ENCODE results near the gene GJA9. TPM values are rescaled to one million over a fixed set of nuclear protein-coding genes. Genes with fewer than 3 reads are reported as not detected.

GJA9 gene
- total RNA-seq, 6 experiments from 2014 or later, result not detected

DNA sequence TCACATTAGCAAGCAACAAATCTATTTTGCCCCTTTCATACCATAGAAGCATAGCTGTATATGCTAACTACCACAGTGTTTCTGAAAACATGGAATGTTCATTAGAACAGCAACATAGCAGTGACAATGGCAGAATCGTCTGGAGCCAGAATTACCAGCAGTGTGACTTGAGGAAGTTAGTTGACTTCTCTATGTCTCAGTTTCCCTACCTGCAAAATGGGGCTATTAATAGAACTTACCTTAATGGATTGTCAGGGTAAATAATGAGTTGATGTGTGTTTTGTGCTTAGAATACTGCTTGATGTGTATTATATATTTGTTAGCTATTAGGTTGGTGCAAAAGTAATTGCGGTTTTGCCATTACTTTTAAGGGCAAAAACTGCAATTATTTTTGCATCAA lies 14.8 kb upstream of the GJA9 start:
- no peaks in the 10 kb centered on the region for H3K36me3 Mint-ChIP-seq (ENCODE audit: low read depth)
- TF ChIP-seq, protein P1, sequence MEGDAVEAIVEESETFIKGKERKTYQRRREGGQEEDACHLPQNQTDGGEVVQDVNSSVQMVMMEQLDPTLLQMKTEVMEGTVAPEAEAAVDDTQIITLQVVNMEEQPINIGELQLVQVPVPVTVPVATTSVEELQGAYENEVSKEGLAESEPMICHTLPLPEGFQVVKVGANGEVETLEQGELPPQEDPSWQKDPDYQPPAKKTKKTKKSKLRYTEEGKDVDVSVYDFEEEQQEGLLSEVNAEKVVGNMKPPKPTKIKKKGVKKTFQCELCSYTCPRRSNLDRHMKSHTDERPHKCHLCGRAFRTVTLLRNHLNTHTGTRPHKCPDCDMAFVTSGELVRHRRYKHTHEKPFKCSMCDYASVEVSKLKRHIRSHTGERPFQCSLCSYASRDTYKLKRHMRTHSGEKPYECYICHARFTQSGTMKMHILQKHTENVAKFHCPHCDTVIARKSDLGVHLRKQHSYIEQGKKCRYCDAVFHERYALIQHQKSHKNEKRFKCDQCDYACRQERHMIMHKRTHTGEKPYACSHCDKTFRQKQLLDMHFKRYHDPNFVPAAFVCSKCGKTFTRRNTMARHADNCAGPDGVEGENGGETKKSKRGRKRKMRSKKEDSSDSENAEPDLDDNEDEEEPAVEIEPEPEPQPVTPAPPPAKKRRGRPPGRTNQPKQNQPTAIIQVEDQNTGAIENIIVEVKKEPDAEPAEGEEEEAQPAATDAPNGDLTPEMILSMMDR (IDR thresholded peaks at IDR 0.05), result no peak
- no peak overlapping the region for H3K27ac Mint-ChIP-seq
- peaks cover 32% of the 10 kb centered on the region for H3K4me1 Mint-ChIP-seq (ENCODE audit: low read depth)
- no peak for DNase-seq
- H3K9me3 Mint-ChIP-seq, result no peaks in the 10 kb centered on the region
- H3K4me3 Mint-ChIP-seq, result no peak overlapping the region
- H3K27me3 Mint-ChIP-seq (ENCODE audit: insufficient read depth), result no peaks in the 10 kb centered on the region

DNA sequence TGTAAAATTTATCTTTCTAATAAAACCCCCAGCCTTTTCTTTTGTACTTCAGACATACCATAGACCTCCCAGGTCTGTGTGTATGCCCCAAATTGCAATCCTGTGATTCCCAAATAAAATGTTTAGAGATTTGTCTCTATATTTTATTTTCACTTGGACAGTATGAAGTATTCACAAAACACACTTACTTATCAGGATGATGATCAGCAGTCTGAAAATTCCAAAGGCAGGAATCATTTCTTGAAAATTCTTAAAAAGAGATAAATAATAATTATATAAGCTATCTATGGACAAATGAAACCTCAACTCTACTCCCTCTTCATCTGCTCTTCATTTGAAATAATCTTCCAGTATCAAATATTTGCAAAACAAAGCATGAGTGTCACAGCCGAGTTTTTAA lies 11.6 kb upstream of the GJA9 start:
- no peak overlapping the region for H3K27ac Mint-ChIP-seq
- no peaks in the 10 kb centered on the region for H3K36me3 Mint-ChIP-seq (ENCODE audit: low read depth)
- DNase-seq, result peak; percentile 25
- TF ChIP-seq, protein P1 (IDR thresholded peaks at IDR 0.05), result no peak
- no peak overlapping the region for H3K4me3 Mint-ChIP-seq
- H3K9me3 Mint-ChIP-seq, result no peaks in the 10 kb centered on the region
- H3K27me3 Mint-ChIP-seq (ENCODE audit: insufficient read depth), result no peaks in the 10 kb centered on the region
- peaks cover 22% of the 10 kb centered on the region for H3K4me1 Mint-ChIP-seq (ENCODE audit: low read depth)

DNA sequence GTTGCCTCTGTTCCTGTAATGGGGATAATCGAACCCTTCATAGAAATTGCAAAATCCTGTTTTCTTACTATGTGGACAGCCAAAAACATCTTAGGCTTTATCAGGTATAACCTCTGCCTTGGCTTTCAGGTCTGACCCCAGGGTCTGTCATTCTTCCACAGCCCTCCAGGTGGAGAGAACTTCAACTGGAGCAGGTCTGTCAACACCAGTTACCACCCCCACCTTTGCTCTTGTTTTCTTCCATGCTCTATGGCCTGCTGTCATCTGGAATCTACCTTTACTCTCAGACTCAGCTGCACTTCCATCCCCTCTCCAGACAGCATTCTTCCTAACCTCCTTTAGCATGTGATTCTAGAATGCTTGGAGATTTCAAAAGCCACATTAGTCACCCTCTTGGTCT lies 10.4 kb upstream of the GJA9 start:
- Mint-ChIP-seq H3K27ac (no peak overlapping the region), H3K27me3 (ENCODE audit: insufficient read depth) (no peaks in the 10 kb centered on the region), H3K9me3 (no peaks in the 10 kb centered on the region), H3K36me3 (ENCODE audit: low read depth) (no peaks in the 10 kb centered on the region), H3K4me3 (no peak overlapping the region), H3K4me1 (ENCODE audit: low read depth) (peaks cover 22% of the 10 kb centered on the region)
- TF ChIP-seq, protein P1 (IDR thresholded peaks at IDR 0.05), result peak; percentile 21; the same call in 1 of the 2 replicates
- DNase-seq, result no peak

DNA sequence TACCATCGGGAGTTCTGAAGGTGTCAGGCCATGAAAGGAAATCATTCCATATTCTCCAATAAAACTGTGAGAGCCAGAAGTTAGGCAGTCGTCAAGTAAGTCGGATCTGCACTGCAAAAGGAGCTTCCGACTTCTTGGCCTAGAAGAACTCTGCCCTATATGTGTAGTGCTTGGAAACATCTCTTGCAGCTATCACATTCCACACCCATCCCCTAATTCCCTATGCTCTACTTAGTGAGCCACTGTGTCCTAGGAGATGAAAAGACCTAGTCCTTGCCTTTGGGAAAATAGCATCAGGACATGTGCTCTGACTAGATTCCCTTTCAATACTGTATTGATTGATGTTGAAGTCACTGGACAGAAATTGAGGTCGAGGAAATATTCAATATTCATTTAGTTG lies 8.2 kb upstream of the GJA9 start:
- Mint-ChIP-seq H3K4me1 (ENCODE audit: low read depth) (peaks cover 22% of the 10 kb centered on the region), H3K27me3 (ENCODE audit: insufficient read depth) (no peaks in the 10 kb centered on the region), H3K4me3 (no peak overlapping the region), H3K9me3 (no peaks in the 10 kb centered on the region), H3K36me3 (ENCODE audit: low read depth) (no peaks in the 10 kb centered on the region), H3K27ac (no peak overlapping the region)
- DNase-seq, result no peak
- TF ChIP-seq, protein P1 (IDR thresholded peaks at IDR 0.05), result no peak

DNA sequence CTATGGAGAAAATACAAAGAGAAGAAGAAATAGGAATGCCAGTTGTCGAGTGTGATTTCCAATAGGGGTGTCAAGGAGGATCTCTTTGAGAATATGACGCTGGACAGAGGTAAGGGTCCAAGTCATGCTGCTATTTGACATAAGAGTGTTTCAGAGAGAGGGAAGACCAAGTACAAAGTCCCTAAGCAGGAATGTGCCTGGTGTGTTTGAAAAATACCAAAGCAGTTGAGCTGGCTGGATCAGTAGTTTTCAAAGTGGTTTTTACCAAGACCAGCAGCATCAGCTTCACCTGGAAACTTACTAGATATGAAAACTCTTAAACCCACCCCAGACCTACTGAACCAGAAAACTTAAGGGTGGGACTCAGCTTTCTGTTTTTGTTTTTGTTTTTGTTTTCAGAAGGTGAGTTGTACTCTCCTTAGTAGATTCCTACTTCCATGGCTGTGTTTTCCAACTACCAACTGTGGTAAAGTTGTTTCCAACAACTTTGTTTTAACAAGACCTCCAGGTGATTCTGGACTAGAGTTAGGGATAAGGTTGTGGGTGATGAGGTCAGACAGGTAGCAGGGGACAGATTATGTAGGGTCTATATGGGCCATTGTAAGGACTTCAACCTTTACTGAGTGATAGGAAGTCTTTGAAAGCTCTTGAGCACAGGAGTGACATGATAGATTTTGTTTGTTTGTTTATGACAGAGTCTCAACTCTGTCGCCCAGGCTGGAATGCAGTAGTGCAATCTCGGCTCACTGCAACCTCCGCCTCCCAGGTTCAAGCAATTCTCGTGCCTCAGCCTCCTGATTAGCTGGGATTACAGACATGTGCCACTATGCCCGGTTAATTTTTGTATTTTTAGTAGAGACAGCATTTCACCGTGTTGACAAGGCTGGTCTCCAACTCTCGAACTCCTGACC lies 7.3 kb upstream of the GJA9 start:
- no peak overlapping the region for H3K27ac Mint-ChIP-seq
- peaks cover 20% of the 10 kb centered on the region for H3K4me1 Mint-ChIP-seq (ENCODE audit: low read depth)
- H3K27me3 Mint-ChIP-seq (ENCODE audit: insufficient read depth), result no peaks in the 10 kb centered on the region
- no peaks in the 10 kb centered on the region for H3K36me3 Mint-ChIP-seq (ENCODE audit: low read depth)
- TF ChIP-seq, protein P1 (IDR thresholded peaks at IDR 0.05), result no peak
- DNase-seq, result no peak
- no peak overlapping the region for H3K4me3 Mint-ChIP-seq
- no peaks in the 10 kb centered on the region for H3K9me3 Mint-ChIP-seq

All from HFFc6 (cell line).